Breast epithelium (tissue), 3 donors: ENCODE results near the gene RPRM.

Experiments
- CTCF ChIP-seq, 3 donors: fragments of 450-650 bp; IDR thresholded peaks; one replicate each; pipeline ENCODE4 v1.5.1; 2016 to 2017; ENCODE audit warnings: antibody characterized with exemption in 3 of 3, mild to moderate bottlenecking in 3 of 3, moderate library complexity in 3 of 3
- POLR2AphosphoS5 ChIP-seq, 3 donors: sonication (generic); formaldehyde crosslinking; IDR thresholded peaks; one replicate each; pipeline ENCODE4 v1.6.1; 2017; ENCODE audit warnings: antibody characterized with exemption in 3 of 3

- no peak for TF ChIP-seq CTCF (IDR thresholded peaks at IDR 0.05)
- no peak for TF ChIP-seq POLR2AphosphoS5 (IDR thresholded peaks at IDR 0.05)
These were observed 16.2 kb downstream of the RPRM start for GRCh38 chr2:153462338-153462859.
